NCI-H146 treated with DMSO at 0.1 percent for 48 hours (cell line): ENCODE measurements around the gene TCF3.
"Not testable (repeated sequence)": the region's sequence is repeated elsewhere in the genome, so short reads cannot be mapped to it uniquely, and the experiment has no call there.

ENCODE experiments used
- DNase-seq: peaks from one replicate; lab custom pipeline; 2025; ENCODE audit not compliant: unreplicated experiment; lab: John Stamatoyannopoulos, UW

The TCF3 gene

GRCh38 chr19:1673645-1674292, 21.4 kb upstream of the TCF3 start:
- no peak for DNase-seq

- no peak for DNase-seq
Observed at GRCh38 chr19:1672769-1673644, 20.6 kb upstream of the TCF3 start.

DNA sequence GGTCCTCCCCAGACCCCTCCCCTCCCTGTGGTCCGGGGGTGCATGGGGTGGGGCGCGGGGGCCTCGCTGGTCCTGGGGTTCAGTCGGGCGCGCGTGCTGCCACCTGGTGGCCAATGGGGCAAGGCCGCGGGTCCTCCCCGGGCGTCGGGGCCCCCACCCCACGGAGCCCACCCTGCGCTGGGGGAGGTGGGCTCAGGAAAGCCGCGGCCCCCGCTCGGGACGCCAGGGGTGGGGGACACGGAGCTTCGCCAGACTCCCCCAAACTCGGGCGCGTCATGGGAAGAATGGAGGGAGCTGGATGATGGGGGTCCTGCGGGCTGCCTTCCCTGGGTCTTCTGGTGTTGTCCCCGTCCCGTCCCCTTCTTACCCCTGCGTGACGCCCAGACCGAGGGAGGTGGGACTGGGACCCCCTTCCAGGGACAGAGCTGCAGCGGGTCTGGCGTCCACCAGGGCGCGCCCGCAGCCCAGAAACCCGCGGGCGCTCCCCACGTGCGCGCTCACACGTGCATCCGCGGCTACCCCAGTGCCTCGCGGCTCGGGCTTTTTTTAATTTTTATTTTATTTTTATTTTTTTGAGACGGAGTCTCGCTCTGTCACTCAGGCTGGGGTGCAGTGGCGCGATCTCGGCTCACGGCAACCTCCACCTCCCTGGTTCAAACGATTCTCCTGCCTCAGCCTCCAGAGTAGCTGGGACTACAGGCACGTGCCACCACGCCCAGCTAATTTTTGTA, 19.8 kb upstream of the TCF3 start:
- no peak for DNase-seq

DNA sequence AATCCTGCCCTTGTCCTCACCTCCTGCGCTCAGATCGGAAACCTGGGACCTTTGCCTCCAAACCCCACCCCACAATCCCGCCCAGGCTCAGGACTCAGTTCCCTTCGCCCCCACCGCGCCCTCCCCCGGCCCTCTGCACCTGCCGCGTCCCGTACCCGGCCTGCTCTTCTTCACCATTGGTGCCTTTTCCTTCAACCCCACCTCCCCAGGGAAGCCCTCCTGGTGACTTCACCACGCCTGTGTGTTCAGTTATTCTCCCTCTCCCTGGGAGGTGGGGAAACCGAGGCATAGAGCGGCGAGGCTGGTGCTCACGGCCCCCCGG, 19.3 kb upstream of the TCF3 start:
- DNase-seq: no peak

- DNase-seq: not testable (repeated sequence)
Observed at GRCh38 chr19:1670747-1671146, 18.3 kb upstream of the TCF3 start.

GRCh38 chr19:1668486-1669270, 16.3 kb upstream of the TCF3 start:
- no peak for DNase-seq

DNA sequence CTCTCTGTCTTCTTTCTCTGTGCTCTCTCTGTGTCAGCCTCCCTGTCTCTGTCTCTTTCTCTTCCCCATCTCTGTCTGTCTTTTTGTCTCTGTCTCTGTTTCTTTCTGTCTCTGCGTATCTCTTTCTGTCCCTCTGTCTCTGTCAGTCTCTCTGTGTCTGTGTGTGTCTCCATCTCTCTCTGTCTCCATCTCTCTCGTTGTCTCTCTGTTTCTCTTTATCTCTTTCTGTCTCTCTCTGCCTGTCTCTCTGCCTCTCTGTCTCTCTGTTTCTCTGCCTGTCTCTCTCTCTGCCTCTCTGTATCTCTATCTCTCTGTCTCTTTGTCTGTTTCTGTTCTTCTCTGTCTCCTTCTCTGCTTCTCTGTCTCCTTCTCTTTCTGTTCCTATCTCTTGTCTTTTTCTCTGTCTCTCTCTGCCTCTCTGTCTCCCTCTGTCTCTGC, 15.7 kb upstream of the TCF3 start:
- DNase-seq: no peak

GRCh38 chr19:1665565-1666047, 13.2 kb upstream of the TCF3 start:
- no peak for DNase-seq

DNA sequence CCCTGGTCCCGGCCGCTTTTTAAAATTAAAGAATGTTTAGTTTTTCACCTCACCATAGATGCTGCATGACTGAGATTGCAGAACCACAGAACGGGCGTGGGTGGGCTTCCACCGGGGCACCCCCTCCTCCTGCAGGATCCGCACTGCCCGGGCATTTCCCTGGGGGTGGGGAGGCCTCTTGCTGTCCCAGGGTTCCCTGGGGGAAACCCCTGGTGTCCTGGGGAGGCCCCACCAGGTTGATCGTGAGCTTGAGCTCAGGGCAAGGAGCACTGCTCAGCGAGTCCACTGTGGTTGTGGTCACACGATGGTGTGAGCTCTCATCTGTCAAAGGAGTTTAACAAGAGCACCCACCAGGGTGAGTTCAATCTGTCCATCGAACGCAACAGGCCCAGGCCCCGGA, 11.4 kb upstream of the TCF3 start:
- DNase-seq: no peak

DNA sequence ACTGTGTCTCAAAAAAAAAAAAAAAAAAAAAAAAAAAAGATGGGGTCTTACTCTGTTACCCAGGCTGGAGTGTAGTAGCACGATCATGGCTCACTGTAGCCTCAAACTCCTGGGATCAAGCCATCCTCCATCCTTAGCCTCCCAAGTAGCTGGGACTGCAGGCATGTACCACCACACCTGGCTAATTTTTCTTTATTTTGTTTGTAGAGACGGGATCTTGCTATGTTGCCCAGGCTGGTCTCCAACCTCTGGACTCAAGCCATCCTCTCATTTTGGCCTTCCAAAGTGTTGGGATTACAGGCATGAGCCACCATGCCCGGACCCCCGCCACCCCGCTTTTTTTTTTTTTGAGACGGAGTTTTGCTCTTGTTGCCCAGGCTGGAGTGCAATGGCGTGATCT, 10.8 kb upstream of the TCF3 start:
- DNase-seq: not testable (repeated sequence)

DNA sequence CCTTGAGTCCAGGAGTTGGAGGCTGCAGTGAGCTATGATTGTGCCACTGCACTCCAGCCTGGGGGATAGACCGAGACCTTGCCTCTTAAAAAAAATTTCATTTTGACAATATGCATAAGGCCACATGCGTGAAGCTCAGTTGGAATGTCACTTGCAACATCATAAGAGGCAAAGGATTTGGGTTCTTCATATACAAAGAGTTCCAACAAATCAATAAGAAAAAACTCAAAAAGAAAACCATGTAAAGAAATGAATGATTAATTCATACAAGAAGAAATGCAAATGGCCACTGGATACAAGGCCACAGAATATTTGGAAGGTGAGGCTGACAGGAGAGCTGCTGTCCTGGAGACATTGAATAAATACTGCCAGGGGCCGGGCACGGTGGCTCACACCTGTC, 9.6 kb upstream of the TCF3 start:
- DNase-seq: no peak

DNA sequence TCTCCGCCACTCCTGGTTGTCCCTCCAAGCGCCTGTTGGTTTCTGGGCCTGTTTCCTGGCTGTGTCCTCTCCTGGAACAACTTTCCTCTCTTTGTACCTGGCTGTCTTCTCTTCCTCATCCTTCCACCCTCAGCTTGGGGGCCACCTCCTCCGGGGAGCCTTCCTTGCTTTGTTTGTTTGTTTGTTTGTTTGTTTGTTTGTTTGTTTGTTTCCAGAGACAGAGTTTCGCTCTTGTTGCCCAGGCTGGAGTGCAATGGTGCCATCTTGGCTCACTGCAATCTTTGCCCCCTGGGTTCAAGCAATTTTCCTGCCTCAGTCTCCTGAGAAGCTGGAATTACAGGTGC, 6.6 kb upstream of the TCF3 start:
- DNase-seq: no peak

DNA sequence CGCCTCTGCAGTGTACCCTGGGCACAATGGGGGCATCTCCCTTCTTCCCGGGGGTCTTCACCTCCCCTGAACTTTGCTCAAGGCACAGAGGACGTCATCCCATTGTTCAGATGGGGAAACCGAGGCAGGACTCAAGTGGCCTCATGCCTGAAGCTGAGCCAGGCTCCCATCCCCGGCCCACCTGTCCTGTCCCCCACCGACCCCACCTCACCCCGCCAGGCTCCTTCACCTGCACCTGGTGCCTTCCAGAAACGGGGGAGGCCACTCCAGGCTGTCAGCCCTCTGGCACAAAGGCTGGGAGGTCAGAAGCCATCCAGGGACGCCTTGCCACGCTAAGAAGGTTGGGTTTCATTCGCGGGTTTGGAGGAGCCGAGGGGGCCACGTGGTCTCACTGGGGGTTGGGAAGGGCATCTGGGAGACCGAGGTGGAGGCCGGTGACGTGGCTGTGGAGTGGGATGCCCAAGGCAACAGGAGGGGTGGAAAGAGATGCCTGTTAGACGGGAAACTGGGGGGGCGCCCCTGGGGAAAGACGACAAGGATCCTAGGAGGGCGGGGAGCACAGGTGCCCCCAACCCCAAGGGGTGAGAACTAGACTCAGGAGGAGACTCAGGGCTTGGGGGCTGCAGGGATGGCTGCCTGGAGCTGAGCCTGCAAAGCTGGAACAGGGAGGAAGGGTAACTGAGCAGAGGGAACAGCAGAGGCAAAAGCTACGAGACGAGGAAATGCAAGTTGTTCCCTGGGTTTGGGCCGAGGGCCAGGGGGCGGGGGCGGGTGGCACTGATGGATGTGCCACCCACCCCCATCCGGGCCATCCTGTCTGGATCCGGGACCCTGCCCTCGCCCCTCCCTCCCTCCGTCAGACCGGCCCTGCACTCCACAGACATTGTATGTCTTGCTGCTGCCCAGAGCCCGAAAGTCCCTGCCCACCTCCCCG, 6.0 kb upstream of the TCF3 start:
- no peak for DNase-seq

DNA sequence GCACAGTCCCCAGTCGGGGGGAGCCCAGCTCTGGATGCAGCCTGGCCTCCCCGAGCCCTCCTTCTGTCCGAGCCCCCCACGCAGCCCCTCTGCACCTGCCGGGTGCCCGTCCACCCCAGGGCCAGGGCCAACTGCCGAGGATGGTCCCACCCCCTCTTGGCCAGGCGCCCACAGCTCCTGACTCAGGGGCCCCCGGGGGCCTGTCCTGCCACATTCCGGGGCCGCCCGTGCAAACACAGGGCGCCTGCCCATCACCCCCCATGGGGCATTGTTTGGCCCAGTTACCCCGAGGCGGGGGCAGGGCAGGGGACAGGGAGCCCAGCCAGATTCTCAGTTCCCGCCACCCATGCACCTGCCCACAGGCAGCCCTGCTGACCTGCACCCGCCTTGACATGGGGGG, 5.3 kb upstream of the TCF3 start:
- DNase-seq: no peak

GRCh38 chr19:1656988-1657536, 4.6 kb upstream of the TCF3 start:
- no peak for DNase-seq

DNA sequence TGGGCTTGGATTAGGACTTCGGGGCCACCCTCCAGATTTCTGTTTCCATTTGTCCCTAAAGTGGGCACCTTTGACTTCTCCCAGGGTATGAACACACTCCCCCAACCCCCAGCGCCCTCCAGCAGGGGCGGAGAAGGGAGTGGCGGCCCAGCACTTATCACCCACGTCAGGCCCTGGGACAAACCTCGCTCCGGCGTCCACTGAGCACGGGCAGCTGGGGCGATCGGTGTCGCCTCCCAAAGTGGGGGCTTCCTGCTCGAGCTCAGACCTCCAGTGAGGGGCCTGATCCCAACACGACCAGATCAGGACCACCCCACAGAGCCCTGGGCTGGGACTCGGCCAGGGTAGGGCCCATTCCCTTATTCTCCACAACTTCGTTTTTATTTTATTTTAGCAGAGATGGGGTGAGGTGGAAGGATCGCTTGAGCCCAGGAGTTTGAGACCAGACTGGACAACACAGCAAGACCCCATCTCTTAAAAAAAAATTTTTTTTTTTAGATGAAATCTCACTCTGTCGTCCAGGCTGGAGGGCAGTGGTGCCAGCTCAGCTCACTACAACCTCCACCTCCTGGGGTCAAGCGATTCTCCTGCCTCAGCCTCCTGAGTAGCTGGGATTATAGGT, 3.7 kb upstream of the TCF3 start:
- DNase-seq: no peak

DNA sequence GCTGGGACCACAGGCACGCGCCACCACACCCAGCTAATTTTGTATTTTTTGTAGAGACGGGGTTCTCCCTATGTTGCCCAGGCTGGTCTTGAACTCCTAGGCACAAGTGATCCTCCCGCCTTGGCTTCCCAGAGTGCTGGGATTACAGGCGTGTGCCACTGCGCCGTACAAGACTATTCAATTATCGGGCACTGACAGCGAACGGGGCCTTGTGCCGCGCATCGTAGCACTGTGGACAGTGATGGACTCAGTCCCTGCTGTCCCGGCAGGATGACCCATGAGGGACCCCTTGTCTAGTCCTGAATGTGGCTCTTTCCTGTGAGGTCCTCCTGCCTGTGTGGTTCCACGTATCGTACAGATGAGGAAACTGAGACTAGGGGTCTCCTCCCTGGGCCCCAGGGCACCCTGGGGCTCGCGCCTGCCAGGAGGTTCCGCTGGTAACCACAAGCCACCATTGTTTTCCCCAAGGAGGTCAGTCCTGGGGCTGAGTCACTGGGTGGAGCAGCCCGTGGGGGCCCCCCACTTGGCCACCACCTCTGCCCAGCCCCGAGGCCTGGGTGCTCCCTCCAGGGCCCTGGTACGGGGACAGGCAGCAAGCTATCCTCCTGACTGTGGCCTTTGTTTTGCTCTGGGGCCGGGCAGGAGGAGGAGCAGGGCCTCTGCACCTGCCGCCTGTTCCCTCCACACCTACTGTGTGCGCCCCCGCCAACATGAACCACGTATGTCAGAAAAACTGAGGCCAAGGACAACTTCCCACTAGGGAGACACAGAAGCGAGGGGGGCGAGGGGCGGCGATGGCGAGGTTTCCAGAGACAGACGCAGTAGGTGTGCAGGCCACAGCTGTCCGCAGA, 2.9 kb upstream of the TCF3 start:
- DNase-seq: no peak

- no peak for DNase-seq
Observed at GRCh38 chr19:1654178-1654792, 1.9 kb upstream of the TCF3 start.
